NCI-H460 (cell line): ENCODE results near the gene IER3IP1. TPM values are rescaled to one million over a fixed set of nuclear protein-coding genes. Genes with fewer than 3 reads are reported as not detected.
"Not testable (repeated sequence)": the region's sequence is repeated elsewhere in the genome, so short reads cannot be mapped to it uniquely, and the experiment has no call there.

Experiments used
- DNase-seq: peaks from one replicate; pipeline ENCODE4 v3.0.0-alpha.2; 2016; ENCODE audit warnings: low read depth; ENCODE audit errors: extremely low read depth
- polyA plus RNA-seq: library from polyadenylated mRNA; depleted of rRNA; stranded (reverse); fragments of >200 nt; gene quantifications from 2 replicates; pipeline ENCODE4 v1.2.3, GENCODE V29; 2014; cell fraction: nucleus; rRNA removed
- total RNA-seq: library from RNA; depleted of rRNA; stranded (reverse); fragments of >200 nt; shearing (Covaris generic); gene quantifications from 2 replicates; pipeline ENCODE4 v1.2.3, GENCODE V29; 2014; rRNA removed

The IER3IP1 gene, protein sequence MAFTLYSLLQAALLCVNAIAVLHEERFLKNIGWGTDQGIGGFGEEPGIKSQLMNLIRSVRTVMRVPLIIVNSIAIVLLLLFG
- 31.2 and 31.7 TPM in 2 replicates for total RNA-seq
- 14.2 and 20.1 TPM in 2 replicates for polyA plus RNA-seq

DNA sequence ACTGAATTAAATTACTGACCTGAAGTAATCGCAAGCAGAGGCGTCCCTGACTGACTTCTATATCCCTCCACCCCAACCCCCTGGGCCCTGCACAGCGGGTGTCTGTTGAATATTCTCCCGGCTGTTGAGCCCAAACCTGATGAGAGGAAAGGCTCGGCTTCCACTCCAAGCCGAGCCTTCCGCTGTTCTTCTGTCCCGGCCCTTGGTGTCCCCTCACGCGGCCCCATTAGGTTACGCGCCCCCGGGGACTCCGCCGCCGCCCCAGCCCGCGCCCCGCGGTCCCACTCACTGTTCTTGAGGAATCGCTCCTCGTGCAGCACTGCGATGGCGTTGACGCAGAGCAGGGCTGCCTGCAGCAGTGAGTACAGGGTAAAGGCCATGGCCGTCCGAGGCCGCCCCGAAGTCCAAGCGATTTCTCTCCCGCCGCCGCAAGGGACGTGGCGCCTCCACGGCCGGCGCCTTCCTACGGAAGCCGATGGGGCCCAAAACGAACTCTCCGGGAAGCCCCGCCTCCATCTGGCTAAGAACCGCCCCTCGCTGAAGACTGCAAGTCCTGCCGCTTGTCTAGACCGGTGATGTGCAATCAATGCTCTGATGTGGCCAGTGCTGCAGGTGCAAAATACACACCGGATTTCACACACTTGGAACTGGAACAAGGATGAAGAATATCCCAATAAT, at the start of gene IER3IP1:
Gene IER3IP1 (minus strand): TSS at position 467 of the 678 bp plus-strand sequence. CDS start 87 bp downstream, at position 380.
- DNase-seq, result peak; percentile 78

DNA sequence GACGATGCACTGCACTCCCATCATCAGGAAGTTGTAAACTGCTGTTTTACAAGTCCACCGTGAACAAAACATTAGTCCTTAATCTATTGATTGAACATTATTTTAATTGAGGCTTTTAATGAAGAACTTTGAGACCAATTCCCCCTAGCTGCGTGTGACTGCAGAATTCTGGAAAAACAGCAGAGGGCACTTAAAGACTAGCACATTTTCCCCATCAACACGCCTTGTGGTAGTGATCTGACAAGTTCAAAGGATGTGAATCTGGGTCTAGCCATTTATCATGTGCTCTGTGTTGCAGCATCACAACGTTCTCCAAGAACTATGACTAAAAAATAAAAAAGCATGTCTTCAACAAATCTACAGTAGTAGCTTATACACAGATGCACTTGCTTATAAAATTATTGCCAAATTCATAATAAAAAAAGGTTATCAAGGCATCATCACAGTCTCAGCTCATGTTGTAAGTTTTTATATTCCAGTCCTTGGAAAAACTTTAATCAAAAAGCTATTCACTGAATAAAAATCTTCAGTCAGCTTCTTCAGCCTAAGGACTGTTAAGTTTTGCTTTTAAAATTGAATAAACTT, 39.5 kb upstream of the IER3IP1 start:
- peak; percentile 48 for DNase-seq

DNA sequence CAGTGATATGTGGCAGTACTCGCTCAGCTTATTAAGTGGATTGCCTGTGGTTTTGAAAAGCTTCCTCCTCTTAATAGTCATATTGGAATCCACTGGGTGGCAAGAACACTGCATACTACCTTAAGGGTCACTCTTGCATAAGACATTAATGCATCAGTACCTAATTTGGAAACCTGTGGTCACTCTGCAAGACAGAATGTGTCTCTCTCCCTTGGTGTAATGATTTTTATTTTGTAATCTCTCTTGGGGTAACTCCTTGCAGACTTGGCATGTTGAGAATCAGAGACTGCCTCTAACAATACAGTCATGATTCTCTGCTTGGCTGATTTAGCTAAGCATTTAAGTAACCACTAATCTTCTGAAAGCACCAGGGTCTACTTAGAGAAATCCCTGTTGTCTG, 33.0 kb upstream of the IER3IP1 start:
- DNase-seq, result no peak

DNA sequence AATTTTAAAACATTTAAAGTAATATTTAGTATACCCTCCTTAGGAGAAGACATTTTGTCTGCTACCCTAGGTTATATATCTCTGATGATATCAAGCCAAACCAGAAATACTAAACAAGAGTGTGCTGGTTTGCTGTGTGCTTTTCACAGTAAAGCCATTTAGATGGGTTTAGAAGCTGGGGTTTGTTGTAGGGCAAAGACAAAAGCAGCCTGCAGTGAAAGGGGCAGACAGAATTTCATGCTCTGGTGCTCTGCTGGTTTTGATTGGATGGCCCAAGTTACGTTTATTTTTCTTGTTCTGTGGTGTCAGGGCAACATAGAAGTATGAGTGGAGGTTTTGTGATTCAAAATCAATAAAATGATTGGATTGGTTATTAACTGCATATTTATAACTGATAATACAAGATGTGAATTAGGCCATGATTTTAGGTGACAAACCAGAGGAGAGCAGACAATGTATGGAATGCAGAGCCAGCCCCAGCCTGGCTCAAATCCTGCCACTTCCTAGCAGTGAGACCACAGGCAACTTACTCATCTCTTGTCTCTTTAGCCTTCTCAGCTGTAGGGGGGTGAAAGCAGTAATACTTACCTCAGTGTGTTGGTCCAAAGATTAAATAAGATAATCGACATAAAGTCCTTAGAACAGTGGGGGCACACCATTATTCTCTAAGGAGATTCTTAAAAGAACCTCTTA, 30.9 kb upstream of the IER3IP1 start:
- no peak for DNase-seq

DNA sequence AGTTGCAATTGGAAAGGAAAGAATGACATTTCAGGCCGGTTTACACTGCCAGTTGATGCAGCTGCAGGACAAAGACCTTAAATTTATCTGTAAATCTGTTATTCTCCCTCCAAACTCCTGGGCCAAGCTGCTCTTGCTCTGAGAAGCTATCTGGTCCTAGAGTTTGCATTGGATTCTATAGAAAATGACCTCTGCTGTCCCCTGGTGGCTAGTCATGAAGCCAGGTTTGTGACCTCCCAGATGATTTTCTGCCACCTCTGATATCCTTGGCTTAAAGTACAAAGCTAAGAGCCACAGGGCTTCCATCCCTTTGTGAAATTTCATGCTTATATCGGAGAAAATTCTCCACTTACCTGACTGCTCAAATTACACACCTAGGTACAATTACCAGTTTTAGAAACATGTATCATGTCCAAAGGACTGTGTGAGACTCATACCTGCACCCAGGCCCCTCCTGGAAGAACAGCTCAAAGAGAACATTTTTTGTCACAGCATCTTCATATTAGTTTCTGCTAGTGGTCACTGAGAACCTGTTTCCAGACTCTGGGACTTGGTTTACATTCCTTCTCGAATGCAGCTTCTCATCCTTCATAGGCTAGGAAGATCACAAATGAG, 28.9 kb upstream of the IER3IP1 start:
- peak; percentile 49 for DNase-seq

DNA sequence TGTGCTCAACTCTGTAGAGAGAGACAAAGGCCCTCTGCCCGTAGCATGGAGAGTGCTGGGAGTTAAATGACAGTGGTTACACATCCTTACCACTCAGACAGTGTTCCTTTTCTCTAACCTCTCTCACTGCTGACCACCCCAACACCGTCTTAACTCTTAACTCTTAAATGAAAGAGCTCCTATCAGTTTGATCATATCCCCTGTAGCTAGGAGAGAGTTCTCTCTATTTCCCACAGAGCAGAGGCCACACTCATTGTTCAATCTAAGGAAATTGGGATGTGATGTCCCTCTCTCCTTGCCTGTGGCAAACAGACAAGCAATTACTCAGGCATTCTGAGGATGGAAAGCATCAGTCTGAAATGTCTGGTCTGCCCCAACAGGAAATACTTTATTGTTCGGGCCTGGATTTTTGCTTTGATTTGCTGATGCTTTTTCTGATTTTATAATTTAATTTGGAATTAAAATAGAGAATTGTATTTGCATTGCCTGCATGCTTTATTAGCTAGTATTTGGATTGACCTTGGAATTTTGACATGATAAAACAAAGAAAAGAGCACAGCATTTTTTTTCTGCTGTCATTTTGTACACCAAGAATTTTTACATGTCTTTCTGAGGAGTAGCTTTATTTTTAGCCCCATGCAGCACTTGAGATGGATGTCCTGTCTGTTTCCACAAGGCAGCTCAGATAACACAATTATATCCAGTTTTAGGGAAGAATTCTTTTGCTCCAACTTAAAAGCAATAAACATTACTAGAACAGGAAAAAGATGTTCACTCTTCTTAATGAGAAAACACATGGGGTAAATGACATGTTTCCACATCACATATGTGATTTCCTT, 27.7 kb upstream of the IER3IP1 start:
- DNase-seq, result no peak

DNA sequence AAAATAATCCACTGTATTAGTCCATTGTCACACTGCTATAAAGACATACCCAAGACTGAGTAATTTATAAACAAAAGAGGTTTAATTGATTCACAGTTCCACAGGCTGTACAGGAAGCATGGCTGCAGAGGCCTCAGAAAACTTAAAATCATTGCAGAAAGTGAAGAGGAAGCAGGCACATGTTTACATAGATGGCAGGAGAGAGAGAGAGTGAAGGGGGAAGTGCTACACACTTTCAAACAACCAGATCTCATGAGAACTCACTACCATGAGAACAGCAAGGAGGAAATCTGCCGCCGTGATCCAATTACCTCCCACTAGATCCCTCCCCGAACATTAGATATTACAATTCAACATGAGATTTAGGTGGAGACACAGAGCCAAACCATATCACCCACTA, 19.8 kb upstream of the IER3IP1 start:
- not testable (repeated sequence) for DNase-seq

DNA sequence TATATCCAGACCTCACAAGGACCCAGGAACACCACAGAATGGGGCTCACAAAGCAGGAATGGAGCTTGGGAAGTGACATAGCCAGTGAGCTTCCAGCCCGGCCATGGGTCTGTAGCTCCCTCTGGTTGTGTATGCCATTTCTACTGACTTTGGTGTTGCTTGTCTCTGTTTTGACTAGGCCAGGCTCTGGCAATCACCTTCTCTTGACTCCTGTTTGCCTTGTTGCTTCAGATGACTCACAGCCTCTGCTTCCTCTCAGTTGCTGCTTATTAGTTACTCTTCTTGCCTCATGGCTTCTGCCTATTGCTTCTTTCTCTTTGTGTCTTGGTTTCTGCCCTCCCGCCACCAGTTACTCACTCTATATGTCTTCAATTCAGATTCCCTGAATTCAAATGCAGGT, 15.8 kb upstream of the IER3IP1 start:
- no peak for DNase-seq

DNA sequence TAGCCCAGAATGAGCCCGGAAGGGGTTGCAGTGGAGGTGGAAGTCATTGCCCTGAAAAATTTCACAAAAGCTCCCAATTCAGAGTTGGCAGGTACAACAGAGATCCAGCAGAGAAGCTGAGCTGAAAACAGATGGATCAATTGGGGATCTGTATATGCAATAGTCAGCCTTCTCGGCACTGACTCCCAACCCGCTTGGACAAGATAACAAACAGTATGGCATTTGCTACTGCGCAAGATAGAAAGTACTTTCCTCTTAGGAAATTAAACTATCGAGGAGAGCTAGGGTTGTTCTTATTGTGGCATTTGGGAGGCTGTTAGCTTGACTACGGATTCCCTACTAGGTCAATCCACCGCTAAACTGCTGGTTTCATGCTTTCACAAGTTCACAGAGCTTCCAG, 11.6 kb upstream of the IER3IP1 start:
- no peak for DNase-seq

DNA sequence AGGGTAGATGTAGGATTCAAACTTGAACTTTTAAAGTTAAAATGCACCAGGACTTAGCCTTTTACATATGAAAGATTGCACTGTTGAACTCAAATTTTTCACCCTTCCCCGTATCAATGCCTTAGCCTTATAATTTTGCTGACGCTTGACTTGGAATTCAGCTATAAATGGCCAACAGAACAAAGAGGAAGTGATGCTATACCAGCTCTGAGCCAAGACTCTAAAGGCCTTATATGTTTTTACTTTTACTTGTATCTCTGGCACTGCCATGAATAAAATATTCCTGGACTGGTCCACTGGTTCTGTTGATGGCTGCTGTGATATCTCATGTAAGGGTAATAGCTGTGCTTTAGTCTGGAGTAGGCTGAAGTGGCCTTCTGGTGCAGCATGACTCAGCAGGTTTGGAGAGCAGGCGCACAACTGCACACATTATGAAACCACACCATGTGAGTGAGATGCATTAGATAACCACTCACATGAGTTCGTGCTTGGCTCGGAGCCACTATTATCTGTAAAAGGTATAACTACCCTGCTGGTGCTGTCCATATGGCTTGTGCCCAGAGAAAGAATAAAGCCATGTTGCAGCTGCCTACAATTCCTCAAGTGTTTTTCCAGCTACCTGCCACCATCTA, 8.4 kb upstream of the IER3IP1 start:
- peak; percentile 52 for DNase-seq

DNA sequence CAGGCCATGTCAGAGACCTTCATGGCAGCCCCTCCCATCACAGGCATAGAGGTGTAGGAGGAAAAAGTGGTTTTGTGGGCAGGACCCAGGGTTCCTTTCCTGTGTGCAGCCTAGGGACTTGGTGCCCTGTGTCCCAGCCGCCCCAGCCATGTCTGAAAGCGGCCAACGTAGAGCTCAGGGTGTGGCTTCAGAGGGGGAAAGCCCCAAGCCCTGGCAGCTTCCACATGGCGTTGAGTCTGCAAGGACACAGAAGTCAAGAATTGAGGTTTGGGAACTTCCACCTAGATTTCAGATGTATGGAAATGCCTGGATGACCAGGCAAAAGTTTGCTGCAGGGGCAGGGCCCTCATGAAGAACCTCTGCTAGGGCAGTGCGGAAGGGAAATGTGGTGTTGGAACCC, 6.0 kb upstream of the IER3IP1 start:
- not testable (repeated sequence) for DNase-seq

DNA sequence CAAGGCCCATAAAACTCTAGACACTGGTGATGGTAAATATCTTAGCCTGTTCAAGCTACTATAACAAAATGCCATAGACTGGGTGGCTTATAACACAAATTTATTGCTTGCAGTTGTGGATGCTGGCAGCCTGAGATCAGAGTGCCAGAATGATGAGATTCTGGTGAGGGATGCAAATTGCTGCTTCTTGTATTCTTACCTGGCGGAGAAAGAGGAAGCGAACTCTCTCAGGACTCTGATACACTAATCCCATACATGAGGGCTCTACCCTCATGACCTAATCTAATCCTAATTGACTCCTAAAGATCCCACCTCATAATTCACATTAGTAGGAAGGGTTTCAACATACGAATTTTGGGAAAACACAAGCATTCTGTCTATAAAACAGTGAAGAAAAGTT, 4.6 kb upstream of the IER3IP1 start:
- DNase-seq, result no peak

DNA sequence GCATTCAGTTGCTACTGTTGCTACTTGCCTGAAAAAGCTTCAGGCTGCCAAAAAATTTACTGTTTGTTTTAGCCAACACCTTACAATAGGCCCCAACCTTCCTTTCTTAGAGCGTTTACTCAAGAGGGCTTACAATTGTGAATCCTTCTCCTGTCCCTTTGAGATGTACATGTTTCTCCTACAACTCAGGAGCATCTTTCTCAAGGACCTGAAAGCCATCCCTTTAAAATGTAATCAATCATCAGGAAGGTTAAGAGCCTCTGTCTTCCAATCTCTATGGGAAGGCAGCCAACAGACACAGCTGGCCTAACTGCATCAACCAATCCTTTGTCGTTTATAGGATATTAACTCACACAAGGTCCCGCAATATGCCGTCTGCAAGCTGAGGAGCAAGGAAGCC, 3.4 kb upstream of the IER3IP1 start:
- no peak for DNase-seq

DNA sequence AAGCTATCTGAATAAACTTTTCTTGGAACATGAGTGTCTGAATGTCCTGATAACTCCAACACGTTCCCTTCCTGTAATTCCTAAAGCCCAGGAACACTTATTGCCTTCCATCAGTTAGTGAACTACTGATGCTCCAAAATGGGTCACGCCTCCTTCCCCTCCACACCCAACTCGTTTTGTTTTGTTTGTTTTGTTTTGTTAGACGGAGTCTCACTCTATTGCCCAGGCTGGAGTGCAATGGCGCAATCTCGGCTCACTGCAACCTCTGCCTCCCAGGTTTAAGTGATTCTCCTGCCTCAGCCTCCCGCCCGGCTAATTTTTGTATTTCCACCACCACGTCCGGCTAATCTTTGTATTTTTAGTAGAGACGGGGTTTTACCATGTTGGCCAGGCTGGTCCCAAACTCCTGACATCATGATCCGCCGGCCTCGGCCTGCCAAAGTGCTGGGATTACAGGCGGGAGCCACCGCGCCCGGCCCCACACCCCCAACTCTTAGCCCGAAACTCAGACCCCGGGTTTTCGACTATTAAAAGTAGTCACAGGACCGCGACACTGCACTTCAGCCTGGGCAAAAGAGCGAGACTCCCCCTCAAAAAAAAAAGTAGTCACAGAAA, 774 bp downstream of the IER3IP1 start:
- DNase-seq, result no peak

DNA sequence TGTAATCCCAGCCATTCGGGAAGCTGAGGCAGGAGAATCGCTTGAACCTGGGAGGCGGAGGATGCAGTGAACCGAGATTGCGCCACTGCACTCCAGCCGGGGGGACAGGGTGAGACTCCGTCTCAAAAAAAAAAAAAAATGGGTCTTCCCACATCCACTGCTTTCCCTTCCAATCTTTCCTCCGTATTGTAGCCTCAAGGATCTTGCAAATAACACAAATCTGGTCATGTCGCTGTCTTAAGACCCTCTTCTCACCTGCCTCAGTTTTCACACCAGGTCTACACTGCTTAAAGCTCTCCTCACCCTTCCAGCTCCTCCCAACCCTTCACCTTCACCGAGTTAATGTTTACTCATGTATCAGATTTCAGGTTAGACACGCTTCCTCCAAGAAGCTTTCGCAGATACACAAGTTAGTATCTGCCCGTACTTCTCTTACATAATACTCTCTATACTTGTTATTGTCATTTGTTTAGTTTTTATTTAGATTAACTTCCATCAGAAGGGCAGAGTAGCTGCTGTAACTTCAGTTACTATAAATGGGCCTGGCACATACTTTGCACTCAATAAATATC, 1.5 kb downstream of the IER3IP1 start:
- DNase-seq, result no peak

DNA sequence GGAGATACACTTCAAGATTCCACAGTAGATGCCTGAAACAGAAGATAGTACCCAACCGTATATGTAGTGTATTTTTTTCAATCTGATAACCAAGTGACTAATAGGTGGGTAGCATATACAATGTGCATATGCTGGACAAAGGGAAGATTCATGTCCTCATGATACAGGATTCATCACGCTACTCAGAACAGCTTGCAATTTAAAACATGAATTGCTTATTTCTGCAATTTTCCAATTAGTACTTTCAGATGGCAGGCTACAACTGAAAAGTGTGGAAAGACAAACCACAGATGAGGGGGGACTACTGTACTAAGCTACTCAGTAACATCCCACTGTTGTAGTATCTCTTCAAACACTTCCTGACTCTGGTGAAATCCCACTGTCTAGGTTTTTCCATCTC, 3.7 kb downstream of the IER3IP1 start:
- no peak for DNase-seq

DNA sequence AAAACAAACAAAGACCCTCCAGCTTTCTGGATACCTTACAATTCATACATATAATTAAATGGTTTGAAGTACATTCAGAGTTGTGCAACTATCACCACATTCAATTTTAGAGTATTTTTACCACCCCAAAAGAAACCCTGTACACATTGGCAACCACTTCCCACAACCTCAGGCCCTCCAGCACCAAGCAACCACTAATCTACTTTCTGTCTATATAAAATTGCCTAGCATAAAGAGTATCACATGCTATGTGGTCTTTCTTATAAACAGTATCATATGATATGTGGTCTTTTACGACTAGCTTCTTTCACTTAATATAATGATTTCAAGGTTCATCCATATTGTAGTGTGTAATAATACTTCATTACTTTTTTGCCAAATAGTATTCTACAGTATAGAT, 7.3 kb downstream of the IER3IP1 start:
- DNase-seq, result no peak

DNA sequence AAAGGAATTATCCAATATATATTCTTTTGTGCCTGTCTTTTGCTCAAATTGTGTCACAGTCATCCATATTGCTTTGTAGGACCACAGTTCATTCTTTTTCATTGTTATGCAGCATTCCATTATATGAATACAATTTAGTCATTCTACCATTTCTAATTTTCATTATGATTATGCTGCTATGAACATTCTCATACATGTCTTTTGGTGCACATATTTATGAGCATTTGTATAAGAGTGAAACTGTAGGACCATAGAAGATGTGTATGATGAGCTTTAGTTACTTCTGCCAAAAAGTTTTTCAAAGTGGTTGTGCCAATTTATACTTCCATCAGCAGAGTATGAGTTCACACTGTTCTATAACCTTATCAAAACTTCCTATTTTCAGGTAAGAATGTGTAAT, 7.7 kb downstream of the IER3IP1 start:
- DNase-seq, result no peak

DNA sequence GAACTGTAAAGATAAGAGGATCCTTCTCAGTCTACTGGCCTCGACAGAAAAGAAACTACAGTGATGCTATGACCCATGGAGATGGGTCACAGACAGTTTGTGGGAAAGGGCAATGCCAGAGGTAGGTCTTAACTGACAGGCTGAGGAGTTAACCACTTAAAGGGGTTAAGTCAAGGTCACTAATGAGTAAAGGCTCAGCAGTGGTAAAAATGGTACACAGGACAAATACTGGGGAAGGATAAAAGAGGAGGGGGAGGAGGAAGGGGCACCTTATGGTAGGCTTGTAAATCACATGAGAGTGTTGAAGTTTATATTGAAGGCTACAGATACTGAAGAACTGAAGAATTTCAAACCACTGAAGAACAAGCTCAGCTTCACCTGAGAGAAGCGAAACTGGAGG, 9.9 kb downstream of the IER3IP1 start:
- DNase-seq, result no peak
